IMR-90 (cell line): Measurements from ENCODE around the gene OR5H6. TPM values are rescaled to one million over a fixed set of nuclear protein-coding genes. Genes with fewer than 3 reads are reported as not detected.

Source experiments
- ATAC-seq: fragments of 200-7000 bp; cut with Tn5 transposase; 2 replicates; pipeline ENCODE4 v1.9.1; 2020; ENCODE audit warnings: low read depth, mild to moderate bottlenecking, moderate library complexity
- BruUV-seq: library from RNA; stranded (reverse); fragments of 400-500 nt; replicated peaks from 2 replicates; lab custom pipeline; 2021; lab: Mats Ljungman, UMichigan
- CTCF ChIA-PET: fragments of 300-600 bp; formaldehyde crosslinking; extraction: SDS; loops from one replicate; lab custom pipeline; 2021; ENCODE audit warnings: antibody characterized with exemption; lab: Yijun Ruan, JAX
- POLR2A ChIA-PET: fragments of 300-600 bp; sonication (Branson Sonifier 250); formaldehyde crosslinking; loops from one replicate; lab custom pipeline; 2022; ENCODE audit warnings: antibody characterized with exemption; ENCODE audit not compliant: unreplicated experiment; lab: Charles Lee
- DNase-seq: peaks from one replicate; pipeline ENCODE4 v3.0.0; 2013
- H2AFZ ChIP-seq: replicated peaks from 2 replicates; pipeline ENCODE3; 2013; ENCODE audit warnings: low read length, mild to moderate bottlenecking; ENCODE audit not compliant: poor library complexity
- H2AK5ac ChIP-seq: 2 replicates; pipeline ENCODE4 v1.6.1; 2013; ENCODE audit warnings: low read depth, low read length, inconsistent platforms
- H2AK9ac ChIP-seq: replicated peaks from 2 replicates; pipeline ENCODE3; 2013; ENCODE audit warnings: mild to moderate bottlenecking, low read depth, low read length, moderate library complexity; ENCODE audit not compliant: poor library complexity
- H2BK120ac ChIP-seq: 2 replicates; pipeline ENCODE4 v1.6.1; 2013; ENCODE audit warnings: low read depth, low read length, inconsistent platforms
- H2BK15ac ChIP-seq: 3 replicates; pipeline ENCODE4 v1.6.1; 2013; ENCODE audit warnings: low read depth, low read length, inconsistent platforms
- H2BK20ac ChIP-seq: 2 replicates; pipeline ENCODE4 v1.6.1; 2013; ENCODE audit warnings: low read depth, mild to moderate bottlenecking, inconsistent platforms, low read length, moderate library complexity
- H2BK5ac ChIP-seq: 2 replicates; pipeline ENCODE4 v1.6.1; 2013; ENCODE audit warnings: mild to moderate bottlenecking, low read depth, low read length, inconsistent platforms; ENCODE audit not compliant: poor library complexity, severe bottlenecking
- H3K14ac ChIP-seq: replicated peaks from 2 replicates; pipeline ENCODE4 v1.6.1; 2013; ENCODE audit warnings: low read depth, low read length, inconsistent platforms
- H3K18ac ChIP-seq: 2 replicates; pipeline ENCODE4 v1.6.1; 2013; ENCODE audit warnings: low read depth, low read length, control low read depth
- H3K23ac ChIP-seq: 2 replicates; pipeline ENCODE4 v1.6.1; 2013; ENCODE audit warnings: low read depth, low read length, inconsistent platforms
- H3K27ac ChIP-seq: 2 replicates; pipeline ENCODE4 v1.5.1; 2013; ENCODE audit warnings: mild to moderate bottlenecking, control low read depth, low read length; ENCODE audit not compliant: insufficient read depth
- H3K27me3 ChIP-seq: 2 replicates; pipeline ENCODE4 v1.6.1; 2013; ENCODE audit warnings: low read length; ENCODE audit not compliant: control insufficient read depth, insufficient read depth
- H3K36me3 ChIP-seq: 2 replicates; pipeline ENCODE4 v1.6.1; 2013; ENCODE audit warnings: low read length, mixed read lengths; ENCODE audit not compliant: control insufficient read depth, insufficient read depth
- H3K4ac ChIP-seq: 2 replicates; pipeline ENCODE4 v1.6.1; 2013; ENCODE audit warnings: low read depth, low read length, inconsistent platforms
- H3K4me1 ChIP-seq: 2 replicates; pipeline ENCODE4 v1.6.1; 2013; ENCODE audit warnings: low read length, mixed read lengths; ENCODE audit not compliant: control insufficient read depth, insufficient read depth
- H3K4me2 ChIP-seq: 2 replicates; pipeline ENCODE4 v1.6.1; 2013; ENCODE audit warnings: low read depth, mild to moderate bottlenecking, control low read depth, low read length, moderate library complexity
- H3K4me3 ChIP-seq: 2 replicates; pipeline ENCODE4 v1.5.1; 2013; ENCODE audit warnings: low read depth, mild to moderate bottlenecking, control low read depth, low read length, moderate library complexity; ENCODE audit not compliant: insufficient read depth
- H3K56ac ChIP-seq: 2 replicates; pipeline ENCODE4 v1.6.1; 2013; ENCODE audit warnings: low read length, inconsistent platforms; ENCODE audit not compliant: insufficient read depth; ENCODE audit errors: extremely low read depth
- H3K79me1 ChIP-seq, 2 experiments: 2 replicates each; pipeline ENCODE4 v1.6.1; 2013; ENCODE audit warnings: low read length in 2 of 2, inconsistent platforms in 1 of 2, low read depth in 1 of 2
- H3K9ac ChIP-seq: 2 replicates; pipeline ENCODE4 v1.6.1; 2013; ENCODE audit warnings: low read depth, low read length, control low read depth
- H3K9me1 ChIP-seq: 2 replicates; pipeline ENCODE4 v1.6.1; 2013; ENCODE audit warnings: low read length, inconsistent platforms; ENCODE audit not compliant: insufficient read depth
- H3K9me3 ChIP-seq: 2 replicates; pipeline ENCODE4 v1.6.1; 2013; ENCODE audit warnings: low read length; ENCODE audit not compliant: control insufficient read depth, insufficient read depth
- H4K20me1 ChIP-seq: 2 replicates; pipeline ENCODE4 v1.6.1; 2013; ENCODE audit warnings: low read length, inconsistent platforms; ENCODE audit not compliant: insufficient read depth
- H4K5ac ChIP-seq: 2 replicates; pipeline ENCODE4 v1.6.1; 2013; ENCODE audit warnings: mild to moderate bottlenecking, low read depth, low read length, control low read depth
- H4K8ac ChIP-seq, 2 experiments: 2 replicates each; pipeline ENCODE4 v1.6.1; 2013; ENCODE audit warnings: low read depth in 2 of 2, low read length in 2 of 2, control low read depth in 1 of 2, inconsistent platforms in 1 of 2
- H4K91ac ChIP-seq: 2 replicates; pipeline ENCODE4 v1.6.1; 2013; ENCODE audit warnings: low read depth, low read length, inconsistent platforms; ENCODE audit not compliant: insufficient read depth
- CEBPB ChIP-seq: IDR thresholded peaks from 2 replicates; pipeline ENCODE4 v1.6.1; 2012; ENCODE audit warnings: low read depth, low read length, improper control_type of control experiment
- ELK1 ChIP-seq: fragments of 150-350 bp; IDR thresholded peaks from 2 replicates; pipeline ENCODE4 v1.6.1; 2016; ENCODE audit warnings: low read depth, mild to moderate bottlenecking, low read length, moderate library complexity, borderline replicate concordance
- FOS ChIP-seq: fragments of 150-350 bp; IDR thresholded peaks from 2 replicates; pipeline ENCODE4 v1.6.1; 2016; ENCODE audit warnings: low read depth, low read length
- MAZ ChIP-seq: IDR thresholded peaks from 2 replicates; pipeline ENCODE4 v1.6.1; 2012; ENCODE audit warnings: low read depth, mild to moderate bottlenecking, low read length, improper control_type of control experiment, moderate library complexity, borderline replicate concordance
- MXI1 ChIP-seq: IDR thresholded peaks from 2 replicates; pipeline ENCODE4 v1.6.1; 2012; ENCODE audit warnings: low read depth, mild to moderate bottlenecking, low read length, moderate library complexity, borderline replicate concordance
- NFE2L2 ChIP-seq: fragments of 150-350 bp; IDR thresholded peaks from 2 replicates; pipeline ENCODE4 v1.6.1; 2016; ENCODE audit warnings: low read depth, mild to moderate bottlenecking, low read length
- POLR2A ChIP-seq: IDR thresholded peaks from 2 replicates; pipeline ENCODE4 v1.6.1; 2012; ENCODE audit warnings: mild to moderate bottlenecking, low read depth, low read length
- RAD21 ChIP-seq: IDR thresholded peaks from 2 replicates; pipeline ENCODE4 v1.6.1; 2012; ENCODE audit warnings: low read length, improper control_type of control experiment
- RCOR1 ChIP-seq: IDR thresholded peaks from 2 replicates; pipeline ENCODE4 v1.6.1; 2012; ENCODE audit warnings: mild to moderate bottlenecking, low read length, improper control_type of control experiment; ENCODE audit not compliant: insufficient replicate concordance
- RFX5 ChIP-seq: IDR thresholded peaks from 2 replicates; pipeline ENCODE4 v1.8.0; 2012; ENCODE audit warnings: low read depth, mild to moderate bottlenecking, low read length, moderate library complexity
- SMC3 ChIP-seq: fragments of 150-350 bp; IDR thresholded peaks from 2 replicates; pipeline ENCODE4 v1.6.1; 2016; ENCODE audit warnings: low read depth, mild to moderate bottlenecking, antibody characterized with exemption, low read length, moderate library complexity
- WGBS, 2 experiments: methylation state at CpG; one replicate each; pipeline versions ENCODE4 v1.1.5 to v1.1.7; 2013; ENCODE audit warnings: missing lambda C conversion rate in 2 of 2; ENCODE audit not compliant: insufficient read length in 1 of 2; ENCODE audit errors: extremely low coverage in 2 of 2; 5-methylcytosine and 5-hydroxymethylcytosine counted together
- dilution Hi-C: fragments of 300-500 bp; cut with HindIII; formaldehyde crosslinking; loops from one replicate; pipeline ENCODE4 v1.14.3; 2018; ENCODE audit warnings: low sequenced_read_pairs; ENCODE audit not compliant: unreplicated experiment
- in situ Hi-C: fragments of 300-500 bp; cut with MboI; formaldehyde crosslinking; loops from 3 replicates; pipeline ENCODE4 v1.14.3; 2019; ENCODE audit warnings: low sequenced_read_pairs, inconsistent platforms, mixed read lengths
- intact Hi-C: fragments of 100-400 bp; cut with micrococcal nuclease; formaldehyde crosslinking; loops from 2 replicates; pipeline ENCODE4 v1.10.0; 2022
- polyA plus RNA-seq, 3 experiments: library from polyadenylated mRNA; depleted of rRNA; stranded (reverse); fragments of >200 nt; gene quantifications; 2 replicates each; pipeline ENCODE4 v1.2.3, GENCODE V29; 2012; ENCODE audit warnings: low replicate concordance in 1 of 3
- total RNA-seq: library from RNA; depleted of rRNA; stranded (reverse); fragments of >200 nt; gene quantifications from 2 replicates; pipeline ENCODE4 v1.2.3, GENCODE V29; 2012
- TF ChIP-seq, protein P1 (sequence below): conservative IDR thresholded peaks from 2 replicates; pipeline ENCODE4 v1.5.1; 2012; ENCODE audit warnings: mild to moderate bottlenecking, low read depth, low read length, improper control_type of control experiment
- TF ChIP-seq, protein P2 (sequence below): fragments of 150-350 bp; IDR thresholded peaks from 2 replicates; pipeline ENCODE4 v1.6.1; 2017; ENCODE audit warnings: mild to moderate bottlenecking, antibody characterized with exemption, low read length, low read depth

Gene OR5H6
- total and polyA plus RNA-seq, 2 of the 4 experiments (the other 2 are of a cell fraction), result not detected

GRCh38 chr3:98290916-98291315, 26.9 kb downstream of the OR5H6 start:
- Histone ChIP-seq H3K4me2 (no peak overlapping the region), H4K5ac (no peak overlapping the region), H3K27me3 (no peaks in the 10 kb centered on the region), H3K27ac (no peak overlapping the region), H3K14ac (no peak overlapping the region), H2BK20ac (no peak overlapping the region), H3K23ac (no peak overlapping the region), H3K9me3 (no peaks in the 10 kb centered on the region), H3K9ac (no peak overlapping the region), H2BK15ac (no peak overlapping the region), H3K18ac (no peak overlapping the region), H3K4ac (no peak overlapping the region), H3K4me1 (no peaks in the 10 kb centered on the region), H2AK9ac (no peak overlapping the region), H2BK120ac (no peak overlapping the region), H3K79me1 (no peaks in the 10 kb centered on the region), H4K20me1 (no peaks in the 10 kb centered on the region), H4K8ac (no peak overlapping the region), H3K36me3 (no peaks in the 10 kb centered on the region), H4K91ac (no peak overlapping the region), H3K9me1 (no peaks in the 10 kb centered on the region), H3K4me3 (no peak overlapping the region), H2BK5ac (no peak overlapping the region), H2AFZ (no peak overlapping the region), H3K56ac (no peak overlapping the region), H2AK5ac (no peak overlapping the region)
- TF ChIP-seq POLR2A, result no peak
- no peak for TF ChIP-seq SMC3
- no peak for TF ChIP-seq ELK1
- TF ChIP-seq, protein P1, sequence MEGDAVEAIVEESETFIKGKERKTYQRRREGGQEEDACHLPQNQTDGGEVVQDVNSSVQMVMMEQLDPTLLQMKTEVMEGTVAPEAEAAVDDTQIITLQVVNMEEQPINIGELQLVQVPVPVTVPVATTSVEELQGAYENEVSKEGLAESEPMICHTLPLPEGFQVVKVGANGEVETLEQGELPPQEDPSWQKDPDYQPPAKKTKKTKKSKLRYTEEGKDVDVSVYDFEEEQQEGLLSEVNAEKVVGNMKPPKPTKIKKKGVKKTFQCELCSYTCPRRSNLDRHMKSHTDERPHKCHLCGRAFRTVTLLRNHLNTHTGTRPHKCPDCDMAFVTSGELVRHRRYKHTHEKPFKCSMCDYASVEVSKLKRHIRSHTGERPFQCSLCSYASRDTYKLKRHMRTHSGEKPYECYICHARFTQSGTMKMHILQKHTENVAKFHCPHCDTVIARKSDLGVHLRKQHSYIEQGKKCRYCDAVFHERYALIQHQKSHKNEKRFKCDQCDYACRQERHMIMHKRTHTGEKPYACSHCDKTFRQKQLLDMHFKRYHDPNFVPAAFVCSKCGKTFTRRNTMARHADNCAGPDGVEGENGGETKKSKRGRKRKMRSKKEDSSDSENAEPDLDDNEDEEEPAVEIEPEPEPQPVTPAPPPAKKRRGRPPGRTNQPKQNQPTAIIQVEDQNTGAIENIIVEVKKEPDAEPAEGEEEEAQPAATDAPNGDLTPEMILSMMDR, result no peak
- TF ChIP-seq RCOR1, result no peak
- no peak for TF ChIP-seq CEBPB
- TF ChIP-seq MAZ, result no peak
- TF ChIP-seq, protein P2, sequence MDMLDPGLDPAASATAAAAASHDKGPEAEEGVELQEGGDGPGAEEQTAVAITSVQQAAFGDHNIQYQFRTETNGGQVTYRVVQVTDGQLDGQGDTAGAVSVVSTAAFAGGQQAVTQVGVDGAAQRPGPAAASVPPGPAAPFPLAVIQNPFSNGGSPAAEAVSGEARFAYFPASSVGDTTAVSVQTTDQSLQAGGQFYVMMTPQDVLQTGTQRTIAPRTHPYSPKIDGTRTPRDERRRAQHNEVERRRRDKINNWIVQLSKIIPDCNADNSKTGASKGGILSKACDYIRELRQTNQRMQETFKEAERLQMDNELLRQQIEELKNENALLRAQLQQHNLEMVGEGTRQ, result no peak
- no peak for TF ChIP-seq RFX5
- no peak for TF ChIP-seq NFE2L2
- no peak for TF ChIP-seq MXI1
- no peak for TF ChIP-seq FOS
- no peak for TF ChIP-seq RAD21
- BruUV-seq, result no TSS peak
- DNase-seq (no peak), ATAC-seq (no peak)
- intact Hi-C loops (no loop called here), dilution Hi-C loops (no loop called here), in situ Hi-C loops (no loop called here)
- no CpG with 5 or more reads among the region's 1 CpG for WGBS, 2 experiments
- ChIA-PET POLR2A (no interaction called here), CTCF (no interaction called here)
